ENCODE results near the gene GLOD5. TPM values are rescaled to one million over a fixed set of nuclear protein-coding genes. Genes with fewer than 3 reads are reported as not detected.

The GLOD5 gene
- total and polyA plus RNA-seq, 9 of the 15 experiments (the other 6 are each of a cell fraction or from before 2014, with no cell fraction given) = 0.27 to 4.4 (median 2.2) TPM

GRCh38 chrX:48815266-48815665, 53.7 kb downstream of the GLOD5 start (continued):
- TF ChIP-seq CHD7 (IDR thresholded peaks at IDR 0.05; ENCODE audit: low read depth, low read length) (no peak), TOE1 (IDR thresholded peaks at IDR 0.05; ENCODE audit: borderline replicate concordance) (no peak), TOE1 (CRISPR knock-in tag; IDR thresholded peaks at IDR 0.05; ENCODE audit: borderline replicate concordance, low read depth) (no peak), ZNF668 (CRISPR knock-in tag; IDR thresholded peaks at IDR 0.05) (no peak), KLF6 (CRISPR knock-in tag; IDR thresholded peaks at IDR 0.05; ENCODE audit: borderline replicate concordance) (no peak)
